ENCODE measurements around the gene CMTR2. TPM values are rescaled to one million over a fixed set of nuclear protein-coding genes. Genes with fewer than 3 reads are reported as not detected.
A peak's percentile ranks its signal among the peaks of the same experiment; 100 is the strongest.

Gene CMTR2
- total RNA-seq, 1 donor from 2014 or later = 35.5 TPM

GRCh38 chr16:71276589-71277334 is 12.4 kb downstream of the CMTR2 start:
- DNase-seq (ENCODE audit: low read depth) = no peak

GRCh38 chr16:71273384-71273783 is 15.8 kb downstream of the CMTR2 start:
- no peak for DNase-seq (ENCODE audit: low read depth)

- DNase-seq (ENCODE audit: low read depth) = peak; percentile 3
Measured at GRCh38 chr16:71264299-71264698, 24.9 kb downstream of the CMTR2 start.

- no peak for DNase-seq (ENCODE audit: low read depth)
Measured at GRCh38 chr16:71263582-71263981, 25.6 kb downstream of the CMTR2 start.

GRCh38 chr16:71262391-71262790 is 26.8 kb downstream of the CMTR2 start:
- DNase-seq (ENCODE audit: low read depth) = no peak

- DNase-seq (ENCODE audit: low read depth) = no peak
Measured at GRCh38 chr16:71260995-71261394, 28.2 kb downstream of the CMTR2 start.

GRCh38 chr16:71259086-71259485 is 30.1 kb downstream of the CMTR2 start:
- no peak for DNase-seq (ENCODE audit: low read depth)

- no peak for DNase-seq (ENCODE audit: low read depth)
Measured at GRCh38 chr16:71258372-71258771, 30.8 kb downstream of the CMTR2 start.

GRCh38 chr16:71257768-71258167 is 31.4 kb downstream of the CMTR2 start:
- DNase-seq (ENCODE audit: low read depth) = no peak

GRCh38 chr16:71255721-71256120 is 33.5 kb downstream of the CMTR2 start:
- DNase-seq (ENCODE audit: low read depth) = no peak

- no peak for DNase-seq (ENCODE audit: low read depth)
Measured at GRCh38 chr16:71254832-71255525, 34.2 kb downstream of the CMTR2 start.

- peak; percentile 11 for DNase-seq (ENCODE audit: low read depth)
Measured at GRCh38 chr16:71250461-71251235, 38.6 kb downstream of the CMTR2 start.

- DNase-seq (ENCODE audit: low read depth) = no peak
Measured at GRCh38 chr16:71249399-71249798, 39.8 kb downstream of the CMTR2 start.

- no peak for DNase-seq (ENCODE audit: low read depth)
Measured at GRCh38 chr16:71247478-71247877, 41.7 kb downstream of the CMTR2 start.

- DNase-seq (ENCODE audit: low read depth) = no peak
Measured at GRCh38 chr16:71246309-71246708, 42.9 kb downstream of the CMTR2 start.

- no peak for DNase-seq (ENCODE audit: low read depth)
Measured at GRCh38 chr16:71244521-71244920, 44.7 kb downstream of the CMTR2 start.

- DNase-seq (ENCODE audit: low read depth) = no peak
Measured at GRCh38 chr16:71242601-71243000, 46.6 kb downstream of the CMTR2 start.

- no peak for DNase-seq (ENCODE audit: low read depth)
Measured at GRCh38 chr16:71242036-71242435, 47.2 kb downstream of the CMTR2 start.
